ENCODE data around the gene GAB4. TPM values are rescaled to one million over a fixed set of nuclear protein-coding genes. Genes with fewer than 3 reads are reported as not detected.

The GAB4 gene
- total RNA-seq, 4 donors from 2014 or later = 0.21 to 0.22 TPM; not detected in 2

DNA sequence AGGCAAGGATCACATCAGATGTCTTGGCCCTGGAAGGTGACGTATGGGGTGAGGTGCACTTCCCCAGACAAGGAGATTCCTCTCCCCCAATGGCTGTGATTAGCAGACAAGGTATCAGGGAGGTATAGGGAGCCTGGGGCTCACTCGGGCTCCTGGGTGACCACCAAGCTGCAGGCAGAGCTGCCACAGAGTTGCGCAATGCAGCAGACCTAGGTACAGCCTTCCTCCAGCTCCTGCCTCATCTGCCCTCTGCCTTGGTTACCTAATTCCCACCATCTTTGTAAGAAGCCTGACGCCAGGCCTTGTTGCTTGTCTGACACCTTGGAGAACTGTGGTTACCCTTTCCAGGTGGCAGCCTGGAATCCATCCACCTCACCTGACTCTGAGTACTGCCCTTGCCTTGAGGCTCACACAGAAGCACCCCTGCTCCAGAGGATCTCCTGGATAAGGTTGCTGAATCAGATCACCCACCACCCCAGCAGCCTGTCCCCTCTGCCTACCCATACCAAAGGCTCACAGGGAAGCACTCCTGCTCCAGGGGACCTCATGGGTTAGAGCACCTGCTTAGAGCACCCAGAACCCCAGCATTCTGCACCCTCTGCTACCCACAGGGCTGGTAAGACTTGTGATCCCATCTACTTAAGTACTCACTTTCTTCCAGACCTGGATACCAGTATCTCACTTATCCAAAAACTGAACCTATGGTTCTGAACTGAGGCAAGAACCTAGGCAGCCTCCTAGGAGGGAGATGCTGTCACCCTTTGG lies 40.4 kb downstream of the GAB4 start:
- no peak for TF ChIP-seq EP300 (IDR thresholded peaks at IDR 0.05)
- TF ChIP-seq POLR2A (IDR thresholded peaks at IDR 0.05) = no peak
- TF ChIP-seq, protein P1, sequence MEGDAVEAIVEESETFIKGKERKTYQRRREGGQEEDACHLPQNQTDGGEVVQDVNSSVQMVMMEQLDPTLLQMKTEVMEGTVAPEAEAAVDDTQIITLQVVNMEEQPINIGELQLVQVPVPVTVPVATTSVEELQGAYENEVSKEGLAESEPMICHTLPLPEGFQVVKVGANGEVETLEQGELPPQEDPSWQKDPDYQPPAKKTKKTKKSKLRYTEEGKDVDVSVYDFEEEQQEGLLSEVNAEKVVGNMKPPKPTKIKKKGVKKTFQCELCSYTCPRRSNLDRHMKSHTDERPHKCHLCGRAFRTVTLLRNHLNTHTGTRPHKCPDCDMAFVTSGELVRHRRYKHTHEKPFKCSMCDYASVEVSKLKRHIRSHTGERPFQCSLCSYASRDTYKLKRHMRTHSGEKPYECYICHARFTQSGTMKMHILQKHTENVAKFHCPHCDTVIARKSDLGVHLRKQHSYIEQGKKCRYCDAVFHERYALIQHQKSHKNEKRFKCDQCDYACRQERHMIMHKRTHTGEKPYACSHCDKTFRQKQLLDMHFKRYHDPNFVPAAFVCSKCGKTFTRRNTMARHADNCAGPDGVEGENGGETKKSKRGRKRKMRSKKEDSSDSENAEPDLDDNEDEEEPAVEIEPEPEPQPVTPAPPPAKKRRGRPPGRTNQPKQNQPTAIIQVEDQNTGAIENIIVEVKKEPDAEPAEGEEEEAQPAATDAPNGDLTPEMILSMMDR (IDR thresholded peaks at IDR 0.05) = no peak
- Histone ChIP-seq H3K4me1 (peaks cover 0 to 23% (median 5%) of the 10 kb centered on the region in 4 donors), H3K4me3 (no peak overlapping the region), H3K27ac (no peak overlapping the region), H3K36me3 (no peaks in the 10 kb centered on the region), H3K27me3 (no peaks in the 10 kb centered on the region), H3K9me3 (no peaks in the 10 kb centered on the region)
- WGBS, 2 donors = 90% methylated on average over 4 of the region's 4 CpGs
- no peak for DNase-seq (ENCODE audit: low spot score in 2 of 2)

DNA sequence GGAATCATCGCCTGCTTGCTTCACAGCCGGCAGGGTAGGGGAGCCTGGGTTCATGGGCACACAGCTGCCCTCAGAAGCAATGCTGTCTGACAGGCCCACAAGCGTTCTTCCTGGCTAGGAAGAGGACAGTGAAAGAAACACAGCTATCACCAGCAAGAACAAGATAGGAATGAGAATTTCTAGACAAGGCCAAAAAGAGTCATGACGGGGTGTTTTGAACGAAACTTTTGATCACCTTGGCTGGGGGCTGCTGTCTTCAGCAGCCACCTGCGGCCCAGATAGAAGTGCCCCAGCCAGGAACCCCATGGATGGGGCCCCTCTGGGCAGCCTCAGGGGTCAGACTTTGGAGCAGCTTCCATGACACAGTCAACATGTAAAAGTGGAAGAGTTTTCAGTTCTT lies 41.8 kb downstream of the GAB4 start:
- H3K36me3 ChIP-seq = no peaks in the 10 kb centered on the region
- H3K27me3 ChIP-seq = no peaks in the 10 kb centered on the region
- no peak overlapping the region for H3K4me3 ChIP-seq
- no peak for TF ChIP-seq EP300 (IDR thresholded peaks at IDR 0.05)
- TF ChIP-seq POLR2A (IDR thresholded peaks at IDR 0.05) = no peak
- TF ChIP-seq, protein P1 (IDR thresholded peaks at IDR 0.05) = no peak
- DNase-seq (ENCODE audit: low spot score in 2 of 2) = no peak
- 93 to 96% methylated on average over 6 of the region's 6 CpGs for WGBS, 2 donors
- H3K27ac ChIP-seq = no peak overlapping the region
- no peaks in the 10 kb centered on the region for H3K9me3 ChIP-seq
- H3K4me1 ChIP-seq = peaks cover 0 to 20% (median 5%) of the 10 kb centered on the region in 4 donors

DNA sequence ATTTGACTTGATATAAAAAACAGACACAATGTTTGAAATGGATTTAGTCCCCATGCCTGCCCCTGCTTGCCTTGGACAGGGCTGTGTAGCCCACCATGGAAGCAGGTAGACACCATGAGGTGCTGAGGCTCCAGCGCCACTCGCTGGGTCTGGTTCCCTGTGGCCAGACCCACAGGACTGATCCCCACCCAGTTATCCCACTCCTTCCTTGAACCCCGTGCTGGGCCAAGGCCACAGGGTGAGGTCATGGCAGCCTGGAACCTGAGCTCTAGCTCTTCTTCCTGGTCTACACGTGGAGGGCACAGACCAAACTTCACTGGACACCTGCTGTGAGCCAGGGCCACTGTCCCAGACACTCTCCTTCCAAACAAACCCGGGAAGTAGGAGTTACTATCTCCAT lies 42.5 kb downstream of the GAB4 start:
- no peak overlapping the region for H3K4me3 ChIP-seq
- WGBS, 2 donors = 83 to 88% methylated on average over 5 of the region's 5 CpGs
- H3K4me1 ChIP-seq = peaks cover 0 to 13% (median 1%) of the 10 kb centered on the region in 4 donors
- H3K27me3 ChIP-seq = no peaks in the 10 kb centered on the region
- H3K9me3 ChIP-seq = no peaks in the 10 kb centered on the region
- no peak overlapping the region for H3K27ac ChIP-seq
- TF ChIP-seq EP300 (IDR thresholded peaks at IDR 0.05) (no peak), POLR2A (IDR thresholded peaks at IDR 0.05) (no peak)
- TF ChIP-seq, protein P1 (IDR thresholded peaks at IDR 0.05) = no peak
- DNase-seq (ENCODE audit: low spot score in 2 of 2) = no peak
- no peaks in the 10 kb centered on the region for H3K36me3 ChIP-seq

DNA sequence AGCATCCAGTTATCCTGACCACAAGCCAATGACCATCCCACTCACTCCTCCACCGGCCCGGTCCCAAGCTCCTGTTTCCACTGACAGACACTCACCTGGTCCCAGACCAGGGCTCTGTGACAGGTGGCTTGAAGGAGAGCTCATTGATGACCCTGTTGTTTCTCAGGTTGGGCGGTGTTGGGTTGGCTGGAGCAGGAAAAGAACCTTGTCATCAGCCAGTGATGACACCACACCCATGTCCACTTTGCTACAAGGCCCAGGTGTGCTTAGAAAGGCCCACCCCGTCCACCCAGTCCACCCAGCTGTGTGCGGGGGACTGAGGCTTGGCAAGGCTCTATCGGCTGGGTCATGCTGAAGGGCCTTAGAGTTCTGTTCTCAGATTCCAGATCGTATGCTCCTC lies 42.9 kb downstream of the GAB4 start:
- H3K27me3 ChIP-seq = no peaks in the 10 kb centered on the region
- no peak overlapping the region for H3K27ac ChIP-seq
- H3K36me3 ChIP-seq = no peaks in the 10 kb centered on the region
- H3K9me3 ChIP-seq = no peaks in the 10 kb centered on the region
- peaks cover 0 to 10% (median 0%) of the 10 kb centered on the region in 4 donors for H3K4me1 ChIP-seq
- no peak for TF ChIP-seq EP300 (IDR thresholded peaks at IDR 0.05)
- TF ChIP-seq POLR2A (IDR thresholded peaks at IDR 0.05) = no peak
- TF ChIP-seq, protein P1 (IDR thresholded peaks at IDR 0.05) = no peak
- H3K4me3 ChIP-seq = no peak overlapping the region
- no peak for DNase-seq (ENCODE audit: low spot score in 2 of 2)
- 79 to 82% methylated on average over 7 of the region's 7 CpGs for WGBS, 2 donors

DNA sequence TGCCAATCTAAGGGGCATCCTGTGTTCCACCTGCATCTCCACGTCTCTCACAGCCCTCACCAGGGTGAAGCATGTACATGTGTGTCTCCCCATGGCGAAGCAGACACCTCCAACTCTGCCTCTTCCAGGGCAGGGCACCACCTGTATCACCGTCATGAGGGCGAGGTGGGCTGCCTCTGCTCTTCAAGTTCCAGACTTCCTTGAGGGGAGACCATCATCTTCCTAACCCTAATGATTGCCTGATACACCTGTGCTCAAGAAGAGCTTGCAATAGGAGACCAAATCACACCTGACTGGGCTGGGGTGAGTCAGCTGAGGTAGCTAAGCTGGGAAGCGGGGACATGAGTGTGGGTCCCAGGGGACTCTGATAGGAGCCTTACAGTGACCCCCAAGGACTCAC lies 43.7 kb downstream of the GAB4 start:
- H3K4me1 ChIP-seq = peaks cover 0 to 4% (median 0%) of the 10 kb centered on the region in 4 donors
- H3K27ac ChIP-seq = no peak overlapping the region
- H3K4me3 ChIP-seq = no peak overlapping the region
- DNase-seq (ENCODE audit: low spot score in 2 of 2) = no peak
- no peaks in the 10 kb centered on the region for H3K9me3 ChIP-seq
- 91 to 93% methylated on average over 5 of the region's 5 CpGs for WGBS, 2 donors
- H3K27me3 ChIP-seq = no peaks in the 10 kb centered on the region
- no peaks in the 10 kb centered on the region for H3K36me3 ChIP-seq
- TF ChIP-seq, protein P1 (IDR thresholded peaks at IDR 0.05) = no peak
- TF ChIP-seq EP300 (IDR thresholded peaks at IDR 0.05) = no peak
- TF ChIP-seq POLR2A (IDR thresholded peaks at IDR 0.05) = no peak

All from tibial nerve (tissue), 4 donors.